ENCODE results near the gene DENND1A. TPM values are rescaled to one million over a fixed set of nuclear protein-coding genes. Genes with fewer than 3 reads are reported as not detected.

DENND1A gene
- polyA plus RNA-seq, 2 of the 4 experiments (the other 2 are of a cell fraction): 15.1 to 21.9 TPM

DNA sequence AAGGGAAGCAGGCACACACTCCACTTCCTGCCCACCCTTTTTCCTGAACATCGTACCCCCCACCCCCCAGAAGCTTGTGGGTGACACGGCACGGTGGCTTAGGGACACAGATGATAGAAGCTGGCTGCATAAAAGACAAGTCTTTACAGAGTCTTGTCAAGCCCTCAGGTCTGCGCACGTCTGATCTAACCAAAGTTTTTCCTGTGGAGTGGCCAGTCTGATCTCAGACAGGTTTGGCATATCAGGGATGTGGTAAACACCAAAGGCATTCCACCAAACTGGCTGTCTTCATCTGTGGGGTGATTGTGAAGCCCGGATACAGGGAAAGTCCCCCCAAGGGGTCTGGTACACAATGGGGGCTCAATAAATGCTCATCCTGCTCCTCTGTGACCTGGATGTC is 523.9 kb downstream of the DENND1A start:
- Histone ChIP-seq H3K9me3 (no peaks in the 10 kb centered on the region), H3K4me1 (no peaks in the 10 kb centered on the region), H3K27ac (no peak overlapping the region), H3K4me3 (no peak overlapping the region), H3K4me2 (no peak overlapping the region)
- no peak for TF ChIP-seq HOXB13 (CRISPR knock-in tag; IDR thresholded peaks at IDR 0.05; ENCODE audit: low read depth)
- TF ChIP-seq EHF (CRISPR knock-in tag; IDR thresholded peaks at IDR 0.05): no peak
- TF ChIP-seq, protein P1, sequence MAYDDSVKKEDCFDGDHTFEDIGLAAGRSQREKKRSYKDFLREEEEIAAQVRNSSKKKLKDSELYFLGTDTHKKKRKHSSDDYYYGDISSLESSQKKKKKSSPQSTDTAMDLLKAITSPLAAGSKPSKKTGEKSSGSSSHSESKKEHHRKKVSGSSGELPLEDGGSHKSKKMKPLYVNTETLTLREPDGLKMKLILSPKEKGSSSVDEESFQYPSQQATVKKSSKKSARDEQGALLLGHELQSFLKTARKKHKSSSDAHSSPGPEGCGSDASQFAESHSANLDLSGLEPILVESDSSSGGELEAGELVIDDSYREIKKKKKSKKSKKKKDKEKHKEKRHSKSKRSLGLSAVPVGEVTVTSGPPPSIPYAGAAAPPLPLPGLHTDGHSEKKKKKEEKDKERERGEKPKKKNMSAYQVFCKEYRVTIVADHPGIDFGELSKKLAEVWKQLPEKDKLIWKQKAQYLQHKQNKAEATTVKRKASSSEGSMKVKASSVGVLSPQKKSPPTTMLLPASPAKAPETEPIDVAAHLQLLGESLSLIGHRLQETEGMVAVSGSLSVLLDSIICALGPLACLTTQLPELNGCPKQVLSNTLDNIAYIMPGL (CRISPR knock-in tag; IDR thresholded peaks at IDR 0.05; ENCODE audit: borderline replicate concordance): no peak
- TF ChIP-seq KDM5A (IDR thresholded peaks at IDR 0.05): no peak
- no peak for TF ChIP-seq SMC3 (IDR thresholded peaks at IDR 0.05)
- TF ChIP-seq, protein P2, sequence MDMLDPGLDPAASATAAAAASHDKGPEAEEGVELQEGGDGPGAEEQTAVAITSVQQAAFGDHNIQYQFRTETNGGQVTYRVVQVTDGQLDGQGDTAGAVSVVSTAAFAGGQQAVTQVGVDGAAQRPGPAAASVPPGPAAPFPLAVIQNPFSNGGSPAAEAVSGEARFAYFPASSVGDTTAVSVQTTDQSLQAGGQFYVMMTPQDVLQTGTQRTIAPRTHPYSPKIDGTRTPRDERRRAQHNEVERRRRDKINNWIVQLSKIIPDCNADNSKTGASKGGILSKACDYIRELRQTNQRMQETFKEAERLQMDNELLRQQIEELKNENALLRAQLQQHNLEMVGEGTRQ (IDR thresholded peaks at IDR 0.05): no peak
- no peak for TF ChIP-seq CBX2 (IDR thresholded peaks at IDR 0.05; ENCODE audit: borderline replicate concordance, low read depth)
- TF ChIP-seq POLR2AphosphoS2 (conservative IDR thresholded peaks at IDR 0.05; ENCODE audit: low read length): no peak
- no peak for TF ChIP-seq EP300 (IDR thresholded peaks at IDR 0.05)
- TF ChIP-seq NFE2L2 (conservative IDR thresholded peaks at IDR 0.05; ENCODE audit: low read length): no peak
- TF ChIP-seq, protein P3, sequence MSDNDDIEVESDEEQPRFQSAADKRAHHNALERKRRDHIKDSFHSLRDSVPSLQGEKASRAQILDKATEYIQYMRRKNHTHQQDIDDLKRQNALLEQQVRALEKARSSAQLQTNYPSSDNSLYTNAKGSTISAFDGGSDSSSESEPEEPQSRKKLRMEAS (IDR thresholded peaks at IDR 0.05): no peak
- TF ChIP-seq SREBF2 (IDR thresholded peaks at IDR 0.05): no peak
- no peak for TF ChIP-seq ZFP36 (IDR thresholded peaks at IDR 0.05; ENCODE audit: borderline replicate concordance, partially characterized antibody)
- TF ChIP-seq KDM1A (IDR thresholded peaks at IDR 0.05; ENCODE audit: low read depth): no peak
- DNase-seq (ENCODE audit: low read depth in 1 of 2, low spot score in 1 of 2) (no peak), FAIRE-seq (no peak), ATAC-seq (no peak)
- ChIA-PET POLR2A (no interaction called here), CTCF (interaction anchor here (0.6 to 1.0 kb wide), 2 partner anchors 500 to 635 kb away, joined by 3 read pairs; no protein-coding TSS in a partner anchor)
- WGBS (ENCODE audit: missing lambda C conversion rate): 92% methylated on average over 3 of the region's 6 CpGs

DNA sequence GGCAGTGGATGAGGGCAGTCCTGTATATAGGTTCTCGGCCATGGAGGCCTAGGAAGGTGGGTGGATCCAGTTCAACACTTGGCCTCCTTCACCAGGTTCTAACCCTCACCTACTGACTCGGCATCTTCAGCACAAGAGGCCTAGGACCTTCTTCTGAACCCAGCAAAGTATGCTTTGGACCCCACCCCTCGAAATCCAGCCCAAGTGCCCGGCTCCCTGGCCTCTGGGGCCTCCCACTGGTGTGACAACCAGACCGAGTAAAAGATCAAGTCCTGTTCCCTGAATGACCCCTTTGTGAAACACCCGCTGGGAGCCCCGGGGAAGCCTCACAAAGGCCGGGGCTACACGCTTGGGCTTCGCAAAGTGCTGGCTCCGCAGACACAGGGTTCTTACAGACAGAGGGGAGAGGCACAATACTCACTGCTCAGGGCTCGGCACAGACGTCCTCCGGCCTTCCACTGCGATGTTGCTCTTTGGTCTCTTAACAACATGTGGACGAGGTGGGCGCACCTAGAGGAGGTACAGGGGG is 526.9 kb downstream of the DENND1A start:
- TF ChIP-seq BHLHE40 (IDR thresholded peaks at IDR 0.05; ENCODE audit: low read depth, low read length) (no peak), ZSCAN20 (CRISPR knock-in tag; IDR thresholded peaks at IDR 0.05) (no peak), TFCP2L1 (CRISPR knock-in tag; IDR thresholded peaks at IDR 0.05) (no peak), RAD21 (conservative IDR thresholded peaks at IDR 0.05 in 1 of 2, IDR thresholded peaks at IDR 0.05 in 1 of 2) (no peak), ZNF302 (CRISPR knock-in tag; IDR thresholded peaks at IDR 0.05) (no peak), FOSB (CRISPR knock-in tag; IDR thresholded peaks at IDR 0.05) (no peak), CHD4 (IDR thresholded peaks at IDR 0.05; ENCODE audit: borderline replicate concordance) (no peak), CBX2 (IDR thresholded peaks at IDR 0.05; ENCODE audit: borderline replicate concordance, low read depth) (no peak), KDM1A (IDR thresholded peaks at IDR 0.05; ENCODE audit: low read depth) (no peak), HOXB13 (CRISPR knock-in tag; IDR thresholded peaks at IDR 0.05; ENCODE audit: low read depth) (no peak), RARB (CRISPR knock-in tag; IDR thresholded peaks at IDR 0.05) (no peak), TP53 (CRISPR knock-in tag; IDR thresholded peaks at IDR 0.05) (no peak), POLR2AphosphoS2 (conservative IDR thresholded peaks at IDR 0.05; ENCODE audit: low read length) (no peak), GATA3 (IDR thresholded peaks at IDR 0.05; ENCODE audit: borderline replicate concordance) (no peak), ZC3H11A (IDR thresholded peaks at IDR 0.05) (no peak), HOXB5 (CRISPR knock-in tag; IDR thresholded peaks at IDR 0.05) (no peak), FOXS1 (CRISPR knock-in tag; IDR thresholded peaks at IDR 0.05) (no peak), PHF8 (IDR thresholded peaks at IDR 0.05; ENCODE audit: borderline replicate concordance, low read depth) (no peak)
- TF ChIP-seq, protein P4, sequence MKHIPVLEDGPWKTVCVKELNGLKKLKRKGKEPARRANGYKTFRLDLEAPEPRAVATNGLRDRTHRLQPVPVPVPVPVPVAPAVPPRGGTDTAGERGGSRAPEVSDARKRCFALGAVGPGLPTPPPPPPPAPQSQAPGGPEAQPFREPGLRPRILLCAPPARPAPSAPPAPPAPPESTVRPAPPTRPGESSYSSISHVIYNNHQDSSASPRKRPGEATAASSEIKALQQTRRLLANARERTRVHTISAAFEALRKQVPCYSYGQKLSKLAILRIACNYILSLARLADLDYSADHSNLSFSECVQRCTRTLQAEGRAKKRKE (CRISPR knock-in tag; IDR thresholded peaks at IDR 0.05; ENCODE audit: low read depth): no peak
- TF ChIP-seq, protein P5, sequence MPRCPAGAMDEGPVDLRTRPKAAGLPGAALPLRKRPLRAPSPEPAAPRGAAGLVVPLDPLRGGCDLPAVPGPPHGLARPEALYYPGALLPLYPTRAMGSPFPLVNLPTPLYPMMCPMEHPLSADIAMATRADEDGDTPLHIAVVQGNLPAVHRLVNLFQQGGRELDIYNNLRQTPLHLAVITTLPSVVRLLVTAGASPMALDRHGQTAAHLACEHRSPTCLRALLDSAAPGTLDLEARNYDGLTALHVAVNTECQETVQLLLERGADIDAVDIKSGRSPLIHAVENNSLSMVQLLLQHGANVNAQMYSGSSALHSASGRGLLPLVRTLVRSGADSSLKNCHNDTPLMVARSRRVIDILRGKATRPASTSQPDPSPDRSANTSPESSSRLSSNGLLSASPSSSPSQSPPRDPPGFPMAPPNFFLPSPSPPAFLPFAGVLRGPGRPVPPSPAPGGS (IDR thresholded peaks at IDR 0.05): no peak
- ATAC-seq (no peak), FAIRE-seq (no peak), DNase-seq (ENCODE audit: low read depth in 1 of 2, low spot score in 1 of 2) (no peak)
- Histone ChIP-seq H3K4me2 (no peak overlapping the region), H3K9me3 (no peaks in the 10 kb centered on the region), H3K4me3 (no peak overlapping the region), H3K27ac (no peak overlapping the region), H3K4me1 (no peaks in the 10 kb centered on the region)
- POLR2A ChIA-PET: no interaction called here
- 89% methylated on average over 15 of the region's 17 CpGs for WGBS (ENCODE audit: missing lambda C conversion rate)
- CTCF ChIA-PET: interaction anchor here (1.1 to 2.5 kb wide), 4 partner anchors 20 to 983 kb away, joined by 3 to 23 read pairs (median 4); no protein-coding TSS in a partner anchor
